ENCODE measurements around the gene TSPAN9. TPM values are rescaled to one million over a fixed set of nuclear protein-coding genes. Genes with fewer than 3 reads are reported as not detected.

TSPAN9 gene
- total RNA-seq, 1 donor from 2014 or later, result 5.0 TPM

DNA sequence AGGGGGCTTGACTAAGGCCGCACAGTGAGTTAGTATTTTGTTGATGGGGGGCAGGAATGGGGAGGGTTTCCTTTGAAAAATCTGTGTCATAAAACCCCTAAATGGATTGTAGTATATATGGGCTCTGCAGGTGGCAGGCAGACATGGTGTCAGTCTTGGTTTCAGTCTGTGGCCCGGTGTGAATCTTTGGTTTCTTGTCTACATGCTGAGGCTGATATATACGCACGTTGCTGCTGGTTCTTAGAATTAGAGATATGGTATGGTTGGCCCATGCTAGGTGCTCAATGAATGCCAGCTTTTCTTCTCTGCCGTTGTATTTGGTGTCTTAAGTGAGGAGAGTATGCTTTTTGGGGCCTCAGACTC, 73.1 kb downstream of the TSPAN9 start:
- Histone ChIP-seq H3K36me3 (ENCODE audit: control insufficient read depth, insufficient read depth, low read length) (no peaks in the 10 kb centered on the region), H3K4me3 (ENCODE audit: low read depth, low read length) (no peak overlapping the region), H3K27me3 (ENCODE audit: control insufficient read depth, insufficient read depth, low read length) (no peaks in the 10 kb centered on the region)
- TF ChIP-seq, protein P1, sequence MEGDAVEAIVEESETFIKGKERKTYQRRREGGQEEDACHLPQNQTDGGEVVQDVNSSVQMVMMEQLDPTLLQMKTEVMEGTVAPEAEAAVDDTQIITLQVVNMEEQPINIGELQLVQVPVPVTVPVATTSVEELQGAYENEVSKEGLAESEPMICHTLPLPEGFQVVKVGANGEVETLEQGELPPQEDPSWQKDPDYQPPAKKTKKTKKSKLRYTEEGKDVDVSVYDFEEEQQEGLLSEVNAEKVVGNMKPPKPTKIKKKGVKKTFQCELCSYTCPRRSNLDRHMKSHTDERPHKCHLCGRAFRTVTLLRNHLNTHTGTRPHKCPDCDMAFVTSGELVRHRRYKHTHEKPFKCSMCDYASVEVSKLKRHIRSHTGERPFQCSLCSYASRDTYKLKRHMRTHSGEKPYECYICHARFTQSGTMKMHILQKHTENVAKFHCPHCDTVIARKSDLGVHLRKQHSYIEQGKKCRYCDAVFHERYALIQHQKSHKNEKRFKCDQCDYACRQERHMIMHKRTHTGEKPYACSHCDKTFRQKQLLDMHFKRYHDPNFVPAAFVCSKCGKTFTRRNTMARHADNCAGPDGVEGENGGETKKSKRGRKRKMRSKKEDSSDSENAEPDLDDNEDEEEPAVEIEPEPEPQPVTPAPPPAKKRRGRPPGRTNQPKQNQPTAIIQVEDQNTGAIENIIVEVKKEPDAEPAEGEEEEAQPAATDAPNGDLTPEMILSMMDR (IDR thresholded peaks at IDR 0.05; ENCODE audit: insufficient read depth, low read length, severe bottlenecking), result no peak
- FAIRE-seq (no peak), DNase-seq (ENCODE audit: low read depth) (no peak)

DNA sequence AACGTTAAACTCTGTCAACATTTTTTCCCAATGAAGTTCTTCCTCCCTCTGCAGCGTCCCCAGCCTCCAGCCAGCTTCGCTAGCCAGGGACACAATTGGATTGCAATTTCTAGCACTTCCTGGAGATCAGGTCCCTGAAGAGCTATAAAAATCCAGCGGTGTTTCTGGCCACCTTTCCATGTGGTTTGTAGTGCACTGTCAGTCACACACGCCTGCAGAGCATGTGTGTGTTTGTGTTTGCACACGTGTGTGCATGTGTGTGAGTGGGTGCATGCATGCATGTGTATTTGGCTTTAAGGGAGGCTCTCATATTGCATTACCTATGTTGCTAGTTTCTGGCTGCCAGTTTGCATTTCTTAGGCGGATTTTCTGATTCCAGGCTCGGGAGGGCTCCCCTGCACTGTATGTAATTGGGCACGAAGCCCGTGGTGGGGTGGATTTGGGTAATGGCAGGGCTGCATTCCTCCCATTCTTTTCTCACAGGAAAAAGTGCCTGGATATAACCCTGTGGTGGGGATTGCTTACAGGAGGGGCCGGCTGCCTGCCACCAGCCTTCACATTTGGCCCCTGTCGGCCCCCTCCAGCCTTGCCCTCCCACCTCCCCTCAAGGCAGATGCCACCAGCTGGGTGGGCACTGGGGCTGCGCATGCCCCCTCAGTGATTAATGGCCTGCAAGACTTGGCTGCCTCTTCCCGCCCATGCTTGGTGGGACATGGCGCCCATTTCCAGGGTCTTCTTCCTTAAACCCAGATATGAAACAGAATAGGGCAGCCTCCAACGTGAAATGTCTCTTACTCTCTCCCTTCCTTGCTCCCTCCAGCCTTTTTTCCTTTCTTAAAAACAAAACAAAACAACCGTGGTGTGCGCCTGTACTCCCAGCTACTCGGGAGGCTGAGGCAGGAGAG, 74.0 kb downstream of the TSPAN9 start:
- DNase-seq (ENCODE audit: low read depth) (no peak), FAIRE-seq (no peak)
- Histone ChIP-seq H3K4me3 (ENCODE audit: low read depth, low read length) (no peak overlapping the region), H3K27me3 (ENCODE audit: control insufficient read depth, insufficient read depth, low read length) (no peaks in the 10 kb centered on the region), H3K36me3 (ENCODE audit: control insufficient read depth, insufficient read depth, low read length) (no peaks in the 10 kb centered on the region)
- TF ChIP-seq, protein P1 (IDR thresholded peaks at IDR 0.05; ENCODE audit: insufficient read depth, low read length, severe bottlenecking), result no peak

DNA sequence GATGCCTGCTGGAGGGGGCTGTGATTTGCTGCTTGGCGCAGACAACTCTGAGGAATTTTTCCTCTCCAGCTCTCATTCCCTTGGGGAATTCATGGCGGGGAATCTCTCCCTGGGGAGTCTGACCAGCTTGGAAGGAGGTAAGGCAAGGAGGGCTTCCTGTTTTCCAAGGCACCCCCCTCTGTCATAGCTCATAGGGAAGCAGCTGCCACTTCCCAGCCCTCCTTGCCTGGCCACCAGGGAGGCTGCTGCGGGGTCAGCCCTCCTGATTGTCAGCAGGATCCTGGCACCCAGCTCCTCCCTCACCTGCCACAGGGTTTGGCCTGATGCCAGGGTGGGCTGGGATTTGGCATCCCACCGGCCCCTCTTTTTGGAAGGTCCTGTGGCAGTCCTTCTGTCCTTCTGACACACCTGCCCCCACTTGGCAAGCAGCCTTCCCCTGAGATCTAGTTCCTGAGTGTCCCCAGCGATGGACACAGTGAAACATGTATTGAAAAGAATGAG, 74.9 kb downstream of the TSPAN9 start:
- no peak for FAIRE-seq
- Histone ChIP-seq H3K27me3 (ENCODE audit: control insufficient read depth, insufficient read depth, low read length) (no peaks in the 10 kb centered on the region), H3K4me3 (ENCODE audit: low read depth, low read length) (no peak overlapping the region), H3K36me3 (ENCODE audit: control insufficient read depth, insufficient read depth, low read length) (no peaks in the 10 kb centered on the region)
- no peak for DNase-seq (ENCODE audit: low read depth)
- TF ChIP-seq, protein P1 (IDR thresholded peaks at IDR 0.05; ENCODE audit: insufficient read depth, low read length, severe bottlenecking), result no peak

DNA sequence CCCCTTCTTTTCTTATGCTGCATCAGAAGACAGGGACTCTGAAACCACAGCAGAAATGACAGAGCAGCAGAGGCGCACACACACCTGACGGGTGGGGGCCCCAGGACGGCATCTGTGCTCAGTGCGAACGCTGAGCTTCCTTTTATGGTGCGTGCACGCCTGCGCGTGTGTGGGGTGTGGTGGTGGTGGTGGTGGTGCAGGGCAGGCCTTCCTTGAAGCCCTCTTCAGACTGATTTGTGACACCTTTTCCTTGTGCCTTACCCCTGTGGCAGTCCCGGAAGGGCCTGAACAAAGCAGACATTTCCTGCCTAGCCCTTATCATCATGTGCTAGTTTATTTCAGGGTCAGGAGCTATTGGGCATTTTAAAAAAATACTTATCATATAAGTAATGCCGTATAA, 75.7 kb downstream of the TSPAN9 start:
- TF ChIP-seq, protein P1 (IDR thresholded peaks at IDR 0.05; ENCODE audit: insufficient read depth, low read length, severe bottlenecking), result no peak
- Histone ChIP-seq H3K27me3 (ENCODE audit: control insufficient read depth, insufficient read depth, low read length) (no peaks in the 10 kb centered on the region), H3K4me3 (ENCODE audit: low read depth, low read length) (no peak overlapping the region), H3K36me3 (ENCODE audit: control insufficient read depth, insufficient read depth, low read length) (no peaks in the 10 kb centered on the region)
- no peak for FAIRE-seq
- DNase-seq (ENCODE audit: low read depth), result no peak

DNA sequence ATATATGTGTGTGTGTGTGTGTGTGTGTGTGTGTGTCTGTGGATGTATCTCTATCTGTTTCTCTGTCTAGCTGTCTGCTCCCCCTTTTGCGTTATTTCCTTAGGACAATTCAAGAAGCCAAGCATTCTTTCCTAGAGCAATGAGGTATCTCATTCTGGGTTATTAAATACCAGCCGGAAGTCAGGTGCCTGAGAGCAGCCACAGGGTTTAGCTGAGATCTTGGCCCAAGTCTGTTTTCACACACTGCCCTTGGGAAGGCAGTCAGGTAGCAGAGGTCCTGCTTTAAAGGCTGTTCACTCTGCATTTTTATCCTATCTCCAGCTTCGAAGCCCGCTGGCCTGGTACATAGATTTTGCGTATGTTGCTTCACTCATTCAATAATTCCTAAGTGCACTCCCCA, 76.8 kb downstream of the TSPAN9 start:
- no peak for DNase-seq (ENCODE audit: low read depth)
- TF ChIP-seq, protein P1 (IDR thresholded peaks at IDR 0.05; ENCODE audit: insufficient read depth, low read length, severe bottlenecking), result no peak
- no peak for FAIRE-seq

More for the DNA sequence above, 76.8 kb downstream of the TSPAN9 start:
- no peak overlapping the region for H3K4me3 ChIP-seq (ENCODE audit: low read depth, low read length)
- no peaks in the 10 kb centered on the region for H3K27me3 ChIP-seq (ENCODE audit: control insufficient read depth, insufficient read depth, low read length)
- H3K36me3 ChIP-seq (ENCODE audit: control insufficient read depth, insufficient read depth, low read length), result no peaks in the 10 kb centered on the region
